ENCODE measurements around the gene PODNL1.

PODNL1 gene

DNA sequence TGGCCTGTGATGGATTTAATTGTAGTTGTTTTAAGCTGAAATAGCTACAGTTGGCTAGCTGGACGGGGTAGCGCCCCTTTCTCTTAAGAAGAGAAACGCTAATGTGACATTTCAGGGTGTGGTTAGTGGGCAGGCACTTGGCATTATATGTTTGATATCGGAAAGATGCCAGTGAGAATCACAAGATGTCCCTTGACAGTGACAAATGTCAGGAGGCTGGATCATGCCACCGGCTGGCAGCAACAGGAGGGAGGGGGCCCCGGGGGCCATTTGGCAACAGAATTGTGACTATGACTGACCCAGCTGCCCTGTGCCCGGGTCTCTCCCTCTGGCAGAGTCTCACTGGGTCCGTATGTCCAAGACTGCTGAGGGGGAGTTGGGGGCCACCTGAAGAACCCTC, 18.8 kb upstream of the PODNL1 start:
- DNase-seq (ENCODE audit: low spot score): no peak

DNA sequence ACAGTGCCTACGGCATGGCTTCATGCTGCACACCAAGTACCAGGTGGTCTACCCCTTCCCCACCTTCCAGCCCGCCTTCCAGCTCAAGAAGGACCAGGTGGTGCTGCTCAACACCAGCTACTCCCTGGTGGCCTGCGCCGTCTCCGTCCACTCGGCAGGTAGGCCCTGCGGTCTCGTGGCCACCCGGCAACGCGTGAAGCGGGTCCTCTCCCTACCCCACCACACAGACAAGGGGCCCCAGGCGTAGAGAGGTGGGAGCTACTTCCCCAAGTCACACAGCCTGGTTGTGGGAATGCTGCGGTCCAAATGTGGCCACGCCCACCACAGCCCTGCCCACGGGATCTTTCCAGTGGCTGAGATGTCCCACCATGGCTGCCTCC, 18.1 kb upstream of the PODNL1 start:
- DNase-seq (ENCODE audit: low spot score): no peak

DNA sequence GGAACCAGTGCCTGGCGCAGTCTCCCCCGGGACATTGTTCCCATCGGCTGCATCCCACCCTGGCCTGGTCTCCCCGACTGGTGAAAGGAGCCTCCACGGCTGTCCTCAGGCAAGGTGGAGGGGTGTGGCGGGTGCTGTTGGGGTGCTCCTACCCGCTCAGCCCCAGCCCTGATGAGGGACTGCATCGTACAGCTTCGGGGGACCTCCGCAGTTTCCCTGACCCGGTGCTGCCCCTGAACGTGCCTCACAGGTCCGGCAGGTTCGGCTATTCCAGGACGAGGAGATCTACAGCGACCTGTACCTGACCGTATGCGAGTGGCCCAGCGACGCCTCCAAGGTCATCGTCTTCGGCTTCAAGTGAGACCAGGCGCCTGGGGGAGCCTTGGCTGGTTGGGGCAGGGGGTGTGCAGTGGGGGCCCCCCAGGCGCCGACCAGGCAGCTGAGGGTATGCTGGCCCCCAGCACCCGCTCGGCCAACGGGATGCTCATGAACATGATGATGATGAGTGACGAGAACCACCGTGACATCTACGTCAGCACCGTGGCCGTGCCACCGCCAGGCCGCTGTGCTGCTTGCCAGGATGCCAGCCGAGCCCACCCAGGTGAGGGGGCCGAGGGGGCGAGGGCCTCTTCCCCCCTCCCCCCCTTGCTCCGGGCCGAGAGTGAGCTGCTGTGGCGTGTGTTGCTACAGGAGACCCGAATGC, 17.6 kb upstream of the PODNL1 start:
- no peak for DNase-seq (ENCODE audit: low spot score)

DNA sequence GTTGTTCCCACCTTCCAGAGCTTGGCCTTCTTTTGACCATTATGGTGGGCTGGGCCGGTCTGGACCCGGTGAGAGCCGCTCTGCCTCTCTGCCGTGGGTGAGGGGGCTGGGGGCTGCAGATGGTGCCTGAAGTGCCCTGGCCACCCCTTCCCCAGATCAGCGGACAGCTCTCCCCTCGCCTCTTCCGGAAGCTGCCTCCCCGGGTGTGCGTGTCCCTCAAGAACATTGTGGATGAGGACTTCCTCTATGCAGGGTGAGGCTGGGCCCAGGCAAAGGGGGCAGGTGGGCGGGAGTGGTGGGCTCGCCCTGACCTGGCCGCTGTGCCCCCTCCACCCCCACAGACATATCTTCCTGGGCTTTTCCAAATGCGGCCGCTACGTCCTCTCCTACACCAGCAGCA, 16.0 kb upstream of the PODNL1 start:
- no peak for DNase-seq (ENCODE audit: low spot score)

DNA sequence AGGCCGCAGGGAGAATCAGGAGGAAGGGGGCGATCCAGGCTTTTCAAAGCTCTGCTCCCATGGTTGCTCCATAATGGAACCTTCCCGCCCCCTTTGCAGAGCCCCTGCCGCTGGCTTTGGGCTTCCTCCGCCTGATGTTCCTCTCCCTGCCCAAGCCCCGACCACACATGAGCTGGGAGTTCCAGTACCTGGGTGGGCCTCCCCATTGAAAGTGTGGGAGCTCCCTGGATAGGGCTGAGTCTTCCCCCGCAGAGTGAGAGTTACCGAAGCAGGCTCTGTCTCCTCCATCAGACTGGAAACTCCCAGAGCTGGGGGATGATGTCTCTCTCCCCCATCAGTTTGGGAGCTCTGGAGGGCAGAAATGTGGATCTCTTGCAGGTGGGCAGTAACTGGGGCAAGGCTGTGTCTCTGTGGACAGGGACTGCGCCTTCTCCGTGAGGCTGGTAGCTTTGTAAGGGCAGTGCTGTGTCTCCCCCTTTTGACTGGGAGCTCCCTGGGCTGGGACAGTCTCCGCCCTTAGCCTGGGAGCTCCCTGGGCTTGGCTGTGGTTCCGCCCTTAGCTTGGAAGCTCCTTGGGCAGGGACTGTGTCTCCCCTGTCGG, 14.8 kb upstream of the PODNL1 start:
- peak; percentile 90 for DNase-seq (ENCODE audit: low spot score)

DNA sequence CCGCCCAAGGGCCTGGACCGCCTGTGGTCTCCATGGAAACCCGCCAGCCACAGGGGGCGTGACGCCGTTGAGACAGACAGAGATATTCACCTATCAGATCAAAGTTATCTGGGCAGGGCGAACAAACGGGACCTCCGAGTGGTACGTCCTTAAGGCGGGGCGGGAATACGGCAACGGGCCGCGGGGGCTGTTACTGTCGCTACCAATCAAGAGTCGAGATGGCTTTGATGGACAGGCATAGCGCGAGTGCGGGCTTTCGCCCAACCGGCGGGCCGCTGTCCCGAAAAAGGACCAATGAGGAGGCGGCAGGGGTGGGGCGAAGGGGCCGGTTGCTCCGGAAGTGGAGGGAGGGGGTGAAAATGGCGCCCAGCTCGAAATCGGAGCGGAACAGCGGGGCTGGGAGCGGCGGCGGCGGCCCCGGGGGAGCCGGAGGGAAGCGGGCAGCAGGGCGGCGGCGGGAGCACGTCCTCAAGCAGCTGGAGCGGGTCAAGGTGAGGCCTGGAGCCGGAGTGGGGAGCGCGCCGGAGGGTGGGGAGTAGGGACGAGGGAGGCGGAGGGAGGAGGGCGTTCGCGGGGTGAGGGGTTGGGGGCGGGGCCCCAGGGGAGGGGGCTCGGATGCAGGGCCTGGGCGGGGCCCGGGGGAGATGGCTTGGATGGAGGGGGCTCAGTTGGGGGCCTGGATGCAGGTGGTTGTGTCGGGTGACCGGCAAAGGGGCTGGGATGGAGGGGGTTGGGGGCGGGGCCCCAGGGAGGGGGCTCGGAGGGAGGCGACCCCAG, 14.1 kb upstream of the PODNL1 start, which contains the start of gene DCAF15:
DCAF15 (plus strand) TSS at position 356 of the 777 bp plus-strand sequence; CDS start at position 360, 4 bp downstream.
- DNase-seq (ENCODE audit: low spot score): peak; percentile 100

DNA sequence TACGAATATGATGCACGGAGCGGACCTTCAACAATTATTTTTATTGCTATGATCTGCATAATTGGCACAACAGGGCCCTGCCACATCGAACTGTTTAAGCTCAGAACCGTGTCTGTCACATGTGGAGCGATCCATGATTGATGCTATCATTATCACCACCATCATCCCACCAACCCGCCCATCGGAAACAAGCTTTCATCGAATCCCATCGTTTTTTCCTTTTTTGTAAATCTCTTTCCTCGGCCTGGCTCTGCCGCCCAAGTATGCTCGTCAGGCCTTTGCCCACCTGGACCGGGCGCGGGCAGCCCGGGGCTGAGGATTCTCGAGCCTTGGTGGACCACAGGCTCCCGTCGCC, 13.6 kb upstream of the PODNL1 start:
- no peak for DNase-seq (ENCODE audit: low spot score)

DNA sequence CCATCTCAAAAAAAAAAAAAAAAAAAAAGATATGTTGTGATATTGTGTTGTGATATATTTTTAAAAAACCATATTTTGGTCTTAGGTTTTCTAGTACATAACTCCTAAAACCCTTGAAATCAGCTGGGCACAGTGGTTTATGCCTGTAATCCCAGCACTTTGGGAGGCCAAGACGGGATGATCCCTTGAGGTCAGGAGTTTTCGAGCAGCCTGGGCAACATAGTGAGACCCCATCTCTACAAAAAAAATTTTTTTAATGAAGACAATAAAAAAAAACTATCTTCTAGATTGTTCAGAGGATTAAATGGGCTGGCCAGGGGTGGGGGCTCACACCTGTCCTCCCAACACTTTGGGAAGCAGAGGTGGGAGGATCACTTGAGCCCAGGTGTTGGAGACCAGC, 12.8 kb upstream of the PODNL1 start:
- no peak for DNase-seq (ENCODE audit: low spot score)

DNA sequence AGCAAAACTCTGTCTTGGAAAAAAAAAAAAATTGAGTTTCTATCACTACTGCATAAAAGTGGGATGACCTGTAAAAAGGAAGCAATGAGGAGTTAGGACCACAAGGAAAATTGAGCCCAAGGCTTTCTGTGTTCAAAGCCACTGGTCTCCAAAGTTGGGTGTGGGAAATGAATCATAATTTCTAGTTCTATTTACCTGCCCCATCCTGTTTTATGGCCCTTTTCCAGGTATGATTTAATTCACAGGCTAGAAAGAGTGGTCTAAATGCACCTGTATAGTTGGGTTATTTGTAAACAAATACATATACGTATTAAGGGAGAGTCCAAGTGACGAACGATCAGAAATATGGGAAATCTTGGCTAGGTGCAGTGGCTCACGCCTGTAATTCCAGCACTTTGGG, 8.2 kb upstream of the PODNL1 start:
- no peak for DNase-seq (ENCODE audit: low spot score)

DNA sequence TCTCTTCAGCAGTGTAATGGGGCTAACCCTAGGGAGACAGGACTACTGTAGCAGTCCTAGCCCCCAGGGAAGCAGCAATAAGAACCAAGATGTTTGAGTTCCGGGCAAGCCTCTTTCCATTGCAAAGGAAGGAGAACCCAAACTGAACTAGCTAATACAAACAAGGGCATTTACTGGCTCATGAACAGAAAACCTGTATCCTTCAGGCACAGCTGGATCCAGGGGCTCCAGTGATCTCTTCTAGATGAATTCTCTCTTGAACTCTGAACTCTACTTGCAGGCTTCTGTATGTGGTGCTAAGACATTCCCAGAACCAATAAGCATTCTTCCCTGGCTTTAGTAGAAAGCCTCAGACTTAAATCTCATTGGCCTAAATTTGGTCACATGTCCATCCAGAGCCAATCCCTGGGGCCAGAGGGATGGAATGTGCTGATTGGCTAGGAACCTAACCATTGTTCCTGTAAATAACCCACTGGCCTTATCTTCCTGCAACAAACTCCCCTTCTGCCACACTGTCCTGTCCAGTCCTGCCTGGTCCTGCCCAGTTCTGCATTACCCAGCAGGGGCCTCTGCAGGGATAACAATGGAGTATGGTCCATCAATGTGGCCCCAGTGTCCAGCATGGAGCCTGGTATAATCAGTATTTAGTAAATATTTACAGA, 3.9 kb upstream of the PODNL1 start:
- DNase-seq (ENCODE audit: low spot score): no peak

DNA sequence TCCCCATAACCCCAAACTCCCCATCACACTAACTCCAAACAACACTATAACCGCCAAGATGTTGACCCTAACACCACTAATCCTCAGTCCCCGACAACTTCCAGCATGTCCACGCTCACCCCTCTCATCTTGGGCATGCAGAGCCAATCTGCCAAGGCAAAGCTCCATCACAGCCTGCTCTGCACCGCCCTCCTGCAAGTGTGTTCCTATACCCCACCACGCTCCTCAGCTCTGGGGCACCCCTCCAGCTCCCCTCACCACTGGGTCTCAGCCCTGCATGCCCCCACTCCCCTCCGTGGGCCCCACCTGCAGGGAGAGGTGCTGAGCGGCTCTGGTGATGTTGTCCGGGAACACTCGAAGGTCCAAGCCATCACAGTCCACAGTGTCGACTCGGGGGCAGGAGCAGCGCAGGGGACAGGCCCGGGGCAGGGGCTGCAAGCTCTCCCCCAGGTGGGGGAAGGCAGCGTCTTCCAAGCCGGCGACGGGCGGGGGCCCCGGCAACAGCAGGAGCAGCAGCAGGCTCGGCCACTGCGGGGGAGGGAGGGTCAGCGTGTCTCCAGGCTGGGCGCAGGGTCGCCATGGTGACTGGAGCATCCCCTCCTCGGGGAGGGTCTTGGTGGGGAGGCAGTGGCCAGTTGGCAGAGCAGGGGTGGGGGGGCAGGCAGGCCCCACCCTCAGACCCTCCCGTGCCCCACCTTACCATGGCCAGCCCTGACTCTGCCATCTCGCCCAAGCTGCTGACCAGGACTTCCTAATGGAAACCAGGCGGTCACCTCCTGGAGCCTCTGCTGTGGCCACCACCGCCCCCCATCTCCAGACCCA, 527 bp downstream of the PODNL1 start:
- no peak for DNase-seq (ENCODE audit: low spot score)

DNA sequence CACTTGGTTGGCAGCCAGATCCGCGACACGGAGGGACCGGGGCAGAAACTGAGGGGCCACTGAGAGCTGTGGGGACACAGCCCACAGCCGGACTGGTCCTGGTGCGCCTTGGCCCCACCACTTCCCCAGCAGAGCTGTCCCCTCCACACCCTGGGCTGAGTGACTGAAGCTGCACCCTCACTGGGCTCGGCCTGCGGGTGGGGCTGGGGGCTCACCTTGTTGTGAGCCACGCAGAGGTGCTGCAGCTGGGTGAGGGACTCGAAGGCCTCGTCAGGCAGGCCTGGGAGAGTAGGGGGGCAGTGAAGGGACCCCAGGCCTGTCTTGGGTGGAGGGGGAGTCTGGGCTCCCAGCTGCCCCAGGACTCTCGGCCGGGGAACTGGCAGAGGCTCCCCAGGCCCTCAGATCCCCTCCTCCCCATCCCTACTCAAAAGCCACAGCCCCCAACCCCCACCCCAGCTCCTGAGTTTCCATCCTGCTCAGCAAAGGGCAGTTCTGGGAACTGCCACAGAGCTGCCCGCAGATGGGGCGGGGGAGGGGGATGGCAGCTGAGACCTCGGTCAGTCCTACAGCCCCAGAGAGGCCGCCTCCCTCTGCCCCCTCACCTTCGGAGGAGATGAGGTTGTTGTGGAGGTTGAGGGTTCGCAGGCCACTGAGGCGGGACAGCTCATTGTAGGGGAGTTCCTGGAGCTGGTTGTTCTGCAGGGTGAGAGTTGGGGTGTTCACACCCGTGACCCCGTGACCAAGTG, 2.3 kb downstream of the PODNL1 start:
- DNase-seq (ENCODE audit: low spot score): no peak

DNA sequence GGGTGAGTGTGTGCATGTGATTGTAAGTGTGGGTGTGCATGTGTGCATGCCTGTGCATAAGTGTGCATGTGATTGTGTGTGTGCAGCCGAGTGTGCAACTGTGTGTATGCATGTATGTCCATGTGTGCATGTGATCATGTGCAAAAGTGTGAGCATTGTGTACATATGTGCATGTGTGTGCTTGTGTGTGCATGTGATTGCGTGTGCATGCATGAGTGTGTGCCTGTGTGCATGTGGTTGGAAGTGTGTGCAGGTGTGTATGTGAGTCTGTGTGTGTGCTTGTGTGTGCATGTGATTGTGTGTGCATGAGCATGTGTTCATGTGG, 3.5 kb downstream of the PODNL1 start:
- no peak for DNase-seq (ENCODE audit: low spot score)

DNA sequence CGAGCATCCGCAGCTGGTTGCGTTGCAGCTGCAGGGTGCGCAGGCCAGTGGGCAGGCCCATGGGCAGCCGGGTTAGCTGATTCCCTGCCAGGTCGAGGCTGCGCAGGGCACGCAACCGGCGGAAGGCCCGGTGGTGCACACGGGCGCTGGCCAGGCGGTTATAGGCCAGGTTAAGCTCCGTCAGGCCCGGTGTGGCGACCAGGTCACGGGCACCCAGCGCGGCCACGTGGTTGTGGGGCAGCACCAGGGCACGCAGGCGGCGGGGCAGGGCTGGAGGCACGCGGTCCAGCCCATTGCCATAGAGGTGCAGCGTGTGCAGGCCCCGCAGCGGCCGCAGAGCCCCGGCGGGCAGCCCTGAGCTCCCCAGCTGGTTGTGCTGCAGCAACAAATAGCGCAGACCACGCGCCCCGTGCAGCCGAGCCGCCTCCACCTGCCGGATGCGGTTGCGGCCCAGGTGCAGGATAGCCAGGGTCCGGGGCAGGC, 5.3 kb downstream of the PODNL1 start:
- no peak for DNase-seq (ENCODE audit: low spot score)

DNA sequence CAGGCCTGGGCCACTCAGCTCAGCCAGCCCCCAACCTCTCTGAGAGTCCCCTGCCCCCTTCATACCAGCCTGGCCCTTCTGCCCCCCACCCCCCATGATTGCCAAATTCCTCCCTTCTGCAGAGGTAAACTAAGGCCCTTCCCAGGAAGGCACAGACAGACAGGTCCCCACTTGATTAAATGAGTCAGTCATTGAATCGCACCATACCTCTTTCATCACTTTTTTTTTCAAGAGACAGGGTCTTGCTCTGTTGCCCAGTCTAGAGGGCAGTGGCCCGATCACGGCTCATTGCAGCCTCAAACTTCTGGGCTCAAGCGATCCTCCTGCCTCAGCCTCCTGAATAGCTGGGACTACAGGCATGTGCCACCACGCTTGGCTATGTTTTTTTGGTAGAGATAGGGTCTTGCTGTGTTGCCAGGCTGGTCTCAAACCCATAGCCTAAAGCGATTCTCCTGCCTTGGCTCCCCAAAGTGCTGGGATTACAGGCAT, 6.0 kb downstream of the PODNL1 start:
- DNase-seq (ENCODE audit: low spot score): no peak

DNA sequence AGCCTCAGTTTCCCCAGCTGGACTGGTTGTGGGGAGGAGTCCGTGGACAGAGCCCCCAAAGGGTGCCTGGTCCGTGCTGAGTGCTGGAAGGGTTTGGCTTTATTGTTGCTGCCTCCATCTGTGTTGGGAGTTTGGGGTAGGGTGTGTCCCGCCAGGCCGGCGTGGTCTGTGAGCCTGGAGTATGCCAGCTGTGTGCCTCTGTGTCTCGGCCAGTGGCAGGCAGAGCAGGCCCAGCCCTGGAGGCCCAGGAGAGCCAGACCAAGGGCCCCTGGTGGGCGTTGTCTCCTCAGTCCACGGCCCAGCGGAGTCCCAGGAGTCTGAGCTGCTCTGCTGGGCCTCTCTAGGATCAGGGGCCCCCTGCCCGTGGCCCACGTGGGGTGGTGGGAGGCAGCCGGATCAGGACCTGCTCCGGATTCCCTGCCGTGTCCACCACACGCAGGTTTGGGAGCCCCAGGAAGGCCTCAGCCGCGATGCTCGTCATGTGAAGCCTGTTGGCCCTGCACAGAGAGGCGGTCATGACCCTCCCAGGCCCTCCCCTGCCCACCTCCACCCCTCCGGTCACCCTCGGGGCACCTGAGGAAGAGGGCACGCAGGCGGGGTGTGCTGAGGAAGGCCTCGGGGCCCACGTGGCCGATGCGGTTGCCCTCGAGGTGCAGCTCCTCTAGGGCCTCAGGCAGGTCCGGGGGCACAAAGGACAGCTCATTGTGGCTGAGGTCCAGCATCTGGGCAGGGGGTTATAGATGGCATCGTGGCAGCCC, 6.6 kb downstream of the PODNL1 start:
- no peak for DNase-seq (ENCODE audit: low spot score)

DNA sequence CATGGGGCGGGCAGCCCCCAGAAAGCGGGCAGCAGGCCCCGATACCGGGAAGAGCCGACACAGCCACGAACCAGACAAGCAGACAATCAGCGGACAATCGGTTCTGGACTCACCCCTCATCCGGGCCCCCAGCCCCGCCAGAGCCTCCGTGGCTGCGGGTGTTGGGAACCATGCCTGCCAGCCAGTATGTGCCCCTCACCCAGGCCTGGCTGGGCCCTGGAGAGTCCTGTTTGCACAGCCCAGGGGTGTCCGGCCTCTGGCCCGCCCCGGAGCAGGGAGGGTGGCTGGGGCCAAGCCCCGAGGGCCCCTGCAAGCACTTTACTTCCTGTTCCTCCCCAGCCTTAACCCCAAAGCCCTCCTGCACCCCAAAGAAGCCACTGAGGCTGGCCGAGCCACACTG, 7.8 kb downstream of the PODNL1 start:
- no peak for DNase-seq (ENCODE audit: low spot score)

DNA sequence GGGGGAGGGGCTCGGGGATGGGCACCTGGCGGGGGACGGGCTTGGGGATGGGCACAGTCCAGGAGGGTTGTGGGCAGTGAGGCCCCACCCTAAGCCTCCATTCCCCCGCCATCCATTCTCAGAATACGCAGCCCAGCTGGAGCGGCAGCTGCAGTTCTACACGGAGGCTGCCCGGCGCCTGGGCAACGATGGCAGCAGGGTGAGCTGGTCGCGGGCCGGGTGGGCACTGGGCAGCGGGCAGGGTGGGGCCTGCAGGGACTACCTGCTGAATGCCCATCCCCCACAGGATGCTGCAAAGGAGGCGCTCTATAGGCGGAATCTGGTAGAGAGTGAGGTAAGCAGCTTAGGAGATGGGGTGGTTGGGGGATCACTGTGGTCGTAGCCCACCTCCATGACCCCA, 8.3 kb downstream of the PODNL1 start:
- no peak for DNase-seq (ENCODE audit: low spot score)

DNA sequence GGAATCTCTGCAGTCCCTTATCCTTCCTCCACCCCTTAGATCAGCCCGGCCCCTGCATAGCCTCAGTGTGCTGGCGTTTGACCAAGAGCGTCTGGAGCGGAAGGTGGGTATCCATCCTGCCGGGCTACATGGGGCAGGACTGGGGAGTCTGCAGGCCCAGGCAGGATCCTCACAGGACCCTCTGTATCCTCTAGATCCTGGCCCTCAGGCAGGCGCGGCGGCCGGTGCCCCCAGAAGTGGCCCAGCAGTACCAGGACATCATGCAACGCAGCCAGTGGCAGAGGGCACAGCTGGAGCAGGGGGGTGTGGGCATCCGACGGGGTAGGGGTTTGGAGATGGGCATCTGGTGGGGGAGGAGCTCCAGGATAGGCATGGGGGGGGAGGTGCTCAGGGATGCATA, 8.9 kb downstream of the PODNL1 start:
- DNase-seq (ENCODE audit: low spot score): no peak

DNA sequence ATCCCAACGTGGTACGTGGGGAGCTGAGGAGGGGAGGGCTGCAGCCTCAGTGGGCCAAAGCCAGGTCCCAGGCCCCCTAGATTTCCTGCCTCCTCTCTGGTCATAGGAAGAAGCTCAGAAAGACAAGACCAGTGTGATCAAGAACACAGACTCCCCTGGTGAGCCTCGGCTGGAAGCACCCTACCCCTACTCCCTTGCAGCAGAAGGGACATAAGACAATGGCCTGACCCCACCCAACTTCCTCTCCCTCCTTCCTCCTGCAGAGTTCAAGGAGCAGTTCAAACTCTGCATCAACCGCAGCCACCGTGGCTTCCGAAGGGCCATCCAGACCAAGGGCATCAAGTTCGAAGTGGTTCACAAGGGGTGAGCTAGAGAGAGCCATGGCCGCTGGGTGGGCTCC, 11.5 kb downstream of the PODNL1 start:
- no peak for DNase-seq (ENCODE audit: low spot score)

Measured in AG08395 (cell line).